ENCODE data around the gene ZNF429. TPM values are rescaled to one million over a fixed set of nuclear protein-coding genes. Genes with fewer than 3 reads are reported as not detected.
"Not testable (repeated sequence)": the region's sequence is repeated elsewhere in the genome, so short reads cannot be mapped to it uniquely, and the experiment has no call there.

The ZNF429 gene
- polyA plus RNA-seq, 12 donors: 11.8 to 21.5 (median 16.5) TPM; not detected in 2

GRCh38 chr19:21511058-21511457, 5.7 kb downstream of the ZNF429 start:
- not testable (repeated sequence) for DNase-seq

- DNase-seq: not testable (repeated sequence)
These were observed 7.2 kb downstream of the ZNF429 start for GRCh38 chr19:21512609-21513008.

- DNase-seq: no peak
These were observed 8.2 kb downstream of the ZNF429 start for GRCh38 chr19:21513651-21514050.

- no peak for DNase-seq
These were observed 14.1 kb downstream of the ZNF429 start for GRCh38 chr19:21519488-21519887.

GRCh38 chr19:21532904-21533303, 27.5 kb downstream of the ZNF429 start:
- no peak for DNase-seq

- DNase-seq: not testable (repeated sequence)
These were observed 31.4 kb downstream of the ZNF429 start for GRCh38 chr19:21536741-21537290.

- DNase-seq: no peak
These were observed 54.0 kb downstream of the ZNF429 start for GRCh38 chr19:21559444-21559843.

GRCh38 chr19:21564406-21564805, 59.0 kb downstream of the ZNF429 start:
- no peak for DNase-seq

GRCh38 chr19:21566073-21566472, 60.7 kb downstream of the ZNF429 start:
- DNase-seq: no peak

- DNase-seq: not testable (repeated sequence)
These were observed 62.4 kb downstream of the ZNF429 start for GRCh38 chr19:21567806-21568205.

GRCh38 chr19:21568816-21569493, 63.6 kb downstream of the ZNF429 start:
- DNase-seq: peak; percentile 97

GRCh38 chr19:21569494-21569865, 64.1 kb downstream of the ZNF429 start:
- DNase-seq: no peak

GRCh38 chr19:21571316-21571715, 65.9 kb downstream of the ZNF429 start:
- no peak for DNase-seq

GRCh38 chr19:21574607-21575006, 69.2 kb downstream of the ZNF429 start:
- DNase-seq: no peak

GRCh38 chr19:21576481-21576880, 71.1 kb downstream of the ZNF429 start:
- no peak for DNase-seq

- DNase-seq: no peak
These were observed 74.7 kb downstream of the ZNF429 start for GRCh38 chr19:21580101-21580500.

GRCh38 chr19:21580818-21581217, 75.4 kb downstream of the ZNF429 start:
- no peak for DNase-seq

GRCh38 chr19:21581646-21582240, 76.3 kb downstream of the ZNF429 start:
- no peak for DNase-seq

GRCh38 chr19:21584537-21584936, 79.1 kb downstream of the ZNF429 start:
- no peak for DNase-seq

- no peak for DNase-seq
These were observed 80.0 kb downstream of the ZNF429 start for GRCh38 chr19:21585281-21585890.

GRCh38 chr19:21586311-21587116, 81.1 kb downstream of the ZNF429 start:
- no peak for DNase-seq

- DNase-seq: no peak
These were observed 81.7 kb downstream of the ZNF429 start for GRCh38 chr19:21587117-21587461.
